ENCODE data around the gene NF2. TPM values are rescaled to one million over a fixed set of nuclear protein-coding genes. Genes with fewer than 3 reads are reported as not detected.
A peak's percentile ranks its signal among the peaks of the same experiment; 100 is the strongest.

Gene NF2
- total RNA-seq, 2 donors from 2014 or later, result 45.7 to 51.4 TPM

- peaks cover 14% of the 10 kb centered on the region for H3K36me3 Mint-ChIP-seq (ENCODE audit: low read depth)
- no peak overlapping the region for H3K9ac ChIP-seq (ENCODE audit: extremely low read depth, low read length, poor library complexity, severe bottlenecking)
- peak overlapping the region; percentile 0 for H3K27ac Mint-ChIP-seq
- no peak overlapping the region for H3K4me3 ChIP-seq (ENCODE audit: low read length)
- H3K36me3 ChIP-seq (ENCODE audit: control insufficient read depth, insufficient read depth, low read length), result peaks cover 34% of the 10 kb centered on the region
- no peak for TF ChIP-seq CTCF (conservative IDR thresholded peaks at IDR 0.05)
- peaks cover 18% of the 10 kb centered on the region for H3K4me1 ChIP-seq (ENCODE audit: control insufficient read depth, insufficient read depth, low read length)
- no peaks in the 10 kb centered on the region for H3K27me3 Mint-ChIP-seq (ENCODE audit: insufficient read depth)
- H3K27me3 ChIP-seq (ENCODE audit: control insufficient read depth, insufficient read depth, low read length, poor library complexity, severe bottlenecking), result no peaks in the 10 kb centered on the region
- peak overlapping the region; percentile 4 for H3K27ac ChIP-seq (ENCODE audit: low read depth, low read length)
- H3K9me3 Mint-ChIP-seq, result no peaks in the 10 kb centered on the region
- H3K4me1 Mint-ChIP-seq, result peaks cover 33% of the 10 kb centered on the region
- 70 to 100% methylated on average over 1 to 5 of the region's 5 CpGs for WGBS, 2 experiments (ENCODE audit: insufficient coverage in 1 of 2, insufficient read length in 1 of 2)
- no peak overlapping the region for H3K4me3 Mint-ChIP-seq
- DNase-seq, result no peak
- H3K9me3 ChIP-seq (ENCODE audit: control insufficient read depth, low read length), result no peaks in the 10 kb centered on the region
Observed at GRCh38 chr22:29689206-29689879, 85.9 kb downstream of the NF2 start.

- 25 to 26% methylated on average over 2 to 8 of the region's 8 CpGs for WGBS, 2 experiments (ENCODE audit: insufficient coverage in 1 of 2, insufficient read length in 1 of 2)
- H3K36me3 Mint-ChIP-seq (ENCODE audit: low read depth), result peaks cover 16% of the 10 kb centered on the region
Observed at GRCh38 chr22:29689880-29690213, 86.4 kb downstream of the NF2 start.

GRCh38 chr22:29690476-29690875, 87.0 kb downstream of the NF2 start:
- TF ChIP-seq CTCF (conservative IDR thresholded peaks at IDR 0.05), result no peak
- Histone ChIP-seq H3K4me1 (ENCODE audit: control insufficient read depth, insufficient read depth, low read length) (peaks cover 18% of the 10 kb centered on the region), H3K9ac (ENCODE audit: extremely low read depth, low read length, poor library complexity, severe bottlenecking) (no peak overlapping the region), H3K27ac (ENCODE audit: low read depth, low read length) (no peak overlapping the region), H3K36me3 (ENCODE audit: control insufficient read depth, insufficient read depth, low read length) (peaks cover 26% of the 10 kb centered on the region), H3K27me3 (ENCODE audit: control insufficient read depth, insufficient read depth, low read length, poor library complexity, severe bottlenecking) (no peaks in the 10 kb centered on the region), H3K4me3 (ENCODE audit: low read length) (no peak overlapping the region), H3K9me3 (ENCODE audit: control insufficient read depth, low read length) (no peaks in the 10 kb centered on the region)
- Mint-ChIP-seq H3K36me3 (ENCODE audit: low read depth) (peaks cover 20% of the 10 kb centered on the region), H3K4me3 (no peak overlapping the region), H3K4me1 (peaks cover 33% of the 10 kb centered on the region), H3K27ac (no peak overlapping the region), H3K9me3 (no peaks in the 10 kb centered on the region), H3K27me3 (ENCODE audit: insufficient read depth) (no peaks in the 10 kb centered on the region)
- 78 to 81% methylated on average over 7 to 9 of the region's 9 CpGs for WGBS, 2 experiments (ENCODE audit: insufficient coverage in 1 of 2, insufficient read length in 1 of 2)
- no peak for DNase-seq

More at GRCh38 chr22:29689880-29690213, 86.4 kb downstream of the NF2 start:
- no peak overlapping the region for H3K4me3 Mint-ChIP-seq
- Histone ChIP-seq H3K4me3 (ENCODE audit: low read length) (no peak overlapping the region), H3K9me3 (ENCODE audit: control insufficient read depth, low read length) (no peaks in the 10 kb centered on the region), H3K36me3 (ENCODE audit: control insufficient read depth, insufficient read depth, low read length) (peaks cover 29% of the 10 kb centered on the region), H3K27ac (ENCODE audit: low read depth, low read length) (no peak overlapping the region), H3K9ac (ENCODE audit: extremely low read depth, low read length, poor library complexity, severe bottlenecking) (no peak overlapping the region), H3K4me1 (ENCODE audit: control insufficient read depth, insufficient read depth, low read length) (peaks cover 18% of the 10 kb centered on the region), H3K27me3 (ENCODE audit: control insufficient read depth, insufficient read depth, low read length, poor library complexity, severe bottlenecking) (no peaks in the 10 kb centered on the region)
- peak overlapping the region; percentile 0 for H3K27ac Mint-ChIP-seq
- DNase-seq, result peak; percentile 92
- no peaks in the 10 kb centered on the region for H3K9me3 Mint-ChIP-seq
- TF ChIP-seq CTCF (conservative IDR thresholded peaks at IDR 0.05), result peak; percentile 92
- H3K4me1 Mint-ChIP-seq, result peaks cover 33% of the 10 kb centered on the region
- no peaks in the 10 kb centered on the region for H3K27me3 Mint-ChIP-seq (ENCODE audit: insufficient read depth)
